Measurements from ENCODE around the gene MDFI. TPM values are rescaled to one million over a fixed set of nuclear protein-coding genes. Genes with fewer than 3 reads are reported as not detected.

MDFI gene
- total and polyA plus RNA-seq, 4 experiments from 2014 or later: not detected

DNA sequence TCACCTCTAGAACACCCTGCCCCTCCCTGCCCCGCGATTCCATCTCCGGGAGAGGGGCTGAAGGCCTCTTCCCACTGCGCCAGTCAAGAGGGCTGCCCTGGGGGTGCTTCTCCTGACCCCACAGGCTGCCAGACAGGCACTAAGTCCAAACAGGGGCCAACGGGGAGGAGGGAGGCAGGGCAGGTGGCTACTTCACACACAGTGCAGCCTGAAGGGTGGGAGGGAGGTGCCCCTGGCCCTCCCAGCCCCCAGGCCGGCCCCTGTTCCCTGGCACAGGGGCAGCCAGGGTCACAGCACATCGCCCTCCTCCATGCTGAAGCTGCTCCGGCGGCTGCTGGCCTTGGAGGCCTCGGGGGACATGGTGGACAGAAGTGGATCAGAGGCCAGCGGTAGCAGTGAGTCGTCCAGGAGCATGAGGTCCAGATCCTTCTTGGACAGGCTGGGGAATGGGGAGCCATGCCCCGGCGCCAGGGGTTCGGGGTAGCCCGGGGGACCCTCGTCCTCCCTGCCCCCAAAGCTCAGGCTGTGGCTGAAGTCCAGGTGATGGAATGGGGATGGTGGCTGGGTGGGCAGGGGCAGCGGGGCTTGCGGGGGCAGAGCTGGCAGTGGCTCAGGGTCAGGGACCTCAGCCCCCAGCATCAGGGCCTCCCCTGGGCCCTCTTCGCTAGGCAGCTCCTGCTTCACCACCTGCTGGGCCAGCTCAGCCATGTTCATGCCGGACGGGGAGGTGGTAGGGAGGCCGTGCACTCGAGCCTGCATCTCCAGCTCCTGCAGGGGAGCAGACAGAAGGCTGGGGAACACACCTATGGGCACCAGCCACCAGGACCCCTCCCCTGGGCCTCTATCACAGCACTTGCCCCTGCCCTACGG lies 46.3 kb downstream of the MDFI start:
- H3K27ac ChIP-seq (ENCODE audit: low read depth, low read length): no peak overlapping the region
- H3K4me3 ChIP-seq (ENCODE audit: low read length in 2 of 2): no peak overlapping the region
- DNase-seq: no peak
- H3K4me3 Mint-ChIP-seq: no peak overlapping the region
- H3K27ac Mint-ChIP-seq: no peak overlapping the region
- no peaks in the 10 kb centered on the region for H3K27me3 ChIP-seq (ENCODE audit: insufficient read depth, low read length)
- intact Hi-C loops (cut with micrococcal nuclease): no loop called here
- H3K4me1 ChIP-seq (ENCODE audit: insufficient read depth, low read length): peaks cover 3% of the 10 kb centered on the region
- CTCF ChIA-PET (ENCODE audit: partially characterized antibody): interaction anchor here (0.7 to 3.7 kb wide), 21 partner anchors 9 to 378 kb away, joined by 3 to 45 read pairs (median 5); no protein-coding TSS in a partner anchor
- peaks cover 10 to 23% of the 10 kb centered on the region in 2 donors for H3K36me3 Mint-ChIP-seq
- no peaks in the 10 kb centered on the region for H3K36me3 ChIP-seq (ENCODE audit: insufficient read depth, low read length)
- H3K27me3 Mint-ChIP-seq: no peaks in the 10 kb centered on the region
- H3K9me3 ChIP-seq (ENCODE audit: control insufficient read depth in 1 of 2, low read length in 2 of 2): no peaks in the 10 kb centered on the region
- H3K9me3 Mint-ChIP-seq: no peaks in the 10 kb centered on the region
- H3K4me1 Mint-ChIP-seq: peaks cover 4 to 21% (median 10%) of the 10 kb centered on the region in 4 donors
- POLR2A ChIA-PET (ENCODE audit: partially characterized antibody): interaction anchor here (1.1 to 1.9 kb wide), 2 partner anchors 50 to 82 kb away, joined by 3 to 13 read pairs; no protein-coding TSS in a partner anchor

DNA sequence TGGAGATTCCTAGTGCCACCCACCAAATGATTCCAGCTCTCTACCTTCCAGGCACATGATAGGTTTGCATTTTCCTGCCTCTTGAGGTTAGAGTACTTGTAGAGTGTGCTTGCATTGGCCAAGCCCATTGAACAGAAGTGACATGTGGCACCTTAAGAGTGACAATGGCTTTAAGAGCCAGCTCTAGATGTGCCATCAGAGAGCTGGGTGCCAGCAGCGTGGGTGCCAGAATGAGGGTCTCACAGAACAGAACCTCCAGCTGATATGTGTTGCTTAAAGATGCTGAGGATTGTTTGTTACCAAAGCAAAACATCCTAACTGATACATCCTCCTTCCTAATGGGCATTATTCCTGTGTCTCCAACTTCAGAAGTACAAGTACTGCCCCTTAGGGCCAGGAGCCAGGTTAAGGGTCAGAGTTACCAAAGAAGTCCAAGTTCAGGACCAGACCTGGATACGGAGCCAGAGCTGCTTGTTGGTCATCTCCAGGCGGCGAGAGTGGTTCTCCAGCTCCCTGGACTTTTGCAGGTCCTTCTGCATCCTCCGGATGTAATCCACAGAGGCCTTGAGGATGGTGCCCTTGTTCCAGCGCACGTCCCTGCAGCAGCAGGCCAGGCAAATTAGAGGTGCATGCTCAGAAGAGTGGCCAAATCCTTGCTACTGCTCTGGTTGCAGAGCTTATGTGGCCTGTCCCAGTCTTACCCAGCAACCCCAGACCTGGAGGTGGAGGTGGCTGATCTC lies 47.5 kb downstream of the MDFI start:
- ChIA-PET CTCF (ENCODE audit: partially characterized antibody) (interaction anchor here (0.7 to 3.7 kb wide), 7 partner anchors 8 to 314 kb away, joined by 3 to 45 read pairs (median 5); no protein-coding TSS in a partner anchor), POLR2A (ENCODE audit: partially characterized antibody) (no interaction called here)
- no peaks in the 10 kb centered on the region for H3K27me3 Mint-ChIP-seq
- no peaks in the 10 kb centered on the region for H3K9me3 ChIP-seq (ENCODE audit: control insufficient read depth in 1 of 2, low read length in 2 of 2)
- peaks cover 12 to 29% of the 10 kb centered on the region in 2 donors for H3K36me3 Mint-ChIP-seq
- no peak overlapping the region for H3K4me3 ChIP-seq (ENCODE audit: low read length in 2 of 2)
- no peak overlapping the region for H3K27ac ChIP-seq (ENCODE audit: low read depth, low read length)
- H3K9me3 Mint-ChIP-seq: no peaks in the 10 kb centered on the region
- H3K4me3 Mint-ChIP-seq: no peak overlapping the region
- no peaks in the 10 kb centered on the region for H3K27me3 ChIP-seq (ENCODE audit: insufficient read depth, low read length)
- no peak for DNase-seq
- H3K4me1 ChIP-seq (ENCODE audit: insufficient read depth, low read length): peaks cover 3% of the 10 kb centered on the region
- H3K4me1 Mint-ChIP-seq: peaks cover 4 to 21% (median 10%) of the 10 kb centered on the region in 4 donors
- H3K36me3 ChIP-seq (ENCODE audit: insufficient read depth, low read length): no peaks in the 10 kb centered on the region
- H3K27ac Mint-ChIP-seq: no peak overlapping the region
- intact Hi-C loops (cut with micrococcal nuclease): no loop called here

DNA sequence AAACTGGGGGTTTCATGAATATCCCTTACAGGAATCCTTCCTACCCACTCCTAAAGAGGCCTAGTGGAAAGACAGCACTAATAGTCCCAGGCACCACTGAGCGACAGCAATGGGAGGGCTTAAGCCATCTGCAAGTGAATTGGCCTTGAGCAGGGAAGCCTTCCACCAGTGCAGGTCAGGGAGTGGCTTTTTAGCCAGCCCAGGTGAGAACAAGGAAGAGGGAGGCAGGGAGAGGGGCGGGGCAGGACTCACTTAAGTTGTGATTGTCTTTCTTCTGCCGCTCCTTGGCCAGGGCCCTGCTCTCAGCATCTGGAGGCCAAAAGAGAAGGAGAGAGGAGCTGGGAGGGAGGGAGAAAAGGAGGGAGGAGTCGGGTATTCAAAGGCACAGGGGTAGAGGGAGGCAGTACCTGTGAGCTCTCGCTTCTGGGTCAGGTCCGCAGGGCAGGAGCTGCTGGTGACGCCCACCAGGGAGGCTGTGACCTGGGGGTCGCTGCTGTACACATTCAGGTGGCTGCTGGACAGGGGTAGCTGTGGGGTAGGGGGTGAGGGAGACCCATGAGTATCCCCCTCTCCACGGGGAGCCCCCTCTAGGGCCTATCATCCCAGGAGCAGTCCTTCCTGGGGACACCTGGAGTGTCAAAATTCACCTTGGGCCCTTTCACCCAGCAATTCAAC lies 49.4 kb downstream of the MDFI start:
- Mint-ChIP-seq H3K27ac (peak overlapping the region in 4 of 7 donors; percentile 9 to 62 (median 30)), H3K4me1 (peaks cover 3 to 16% (median 6%) of the 10 kb centered on the region in 4 donors), H3K27me3 (no peaks in the 10 kb centered on the region), H3K9me3 (no peaks in the 10 kb centered on the region), H3K4me3 (no peak overlapping the region), H3K36me3 (peaks cover 12 to 32% of the 10 kb centered on the region in 2 donors)
- Histone ChIP-seq H3K27me3 (ENCODE audit: insufficient read depth, low read length) (no peaks in the 10 kb centered on the region), H3K9me3 (ENCODE audit: control insufficient read depth in 1 of 2, low read length in 2 of 2) (no peaks in the 10 kb centered on the region), H3K36me3 (ENCODE audit: insufficient read depth, low read length) (no peaks in the 10 kb centered on the region), H3K4me3 (ENCODE audit: low read length in 2 of 2) (no peak overlapping the region), H3K27ac (ENCODE audit: low read depth, low read length) (no peak overlapping the region), H3K4me1 (ENCODE audit: insufficient read depth, low read length) (no peaks in the 10 kb centered on the region)
- CTCF ChIA-PET (ENCODE audit: partially characterized antibody): interaction anchor here (0.7 to 1.0 kb wide), 2 partner anchors 85 kb away, joined by 3 read pairs; no protein-coding TSS in a partner anchor
- intact Hi-C loops (cut with micrococcal nuclease): no loop called here
- DNase-seq: no peak
- POLR2A ChIA-PET (ENCODE audit: partially characterized antibody): interaction anchor here (0.8 kb wide), 1 partner anchor 46 kb away, joined by 3 read pairs; no protein-coding TSS in a partner anchor

DNA sequence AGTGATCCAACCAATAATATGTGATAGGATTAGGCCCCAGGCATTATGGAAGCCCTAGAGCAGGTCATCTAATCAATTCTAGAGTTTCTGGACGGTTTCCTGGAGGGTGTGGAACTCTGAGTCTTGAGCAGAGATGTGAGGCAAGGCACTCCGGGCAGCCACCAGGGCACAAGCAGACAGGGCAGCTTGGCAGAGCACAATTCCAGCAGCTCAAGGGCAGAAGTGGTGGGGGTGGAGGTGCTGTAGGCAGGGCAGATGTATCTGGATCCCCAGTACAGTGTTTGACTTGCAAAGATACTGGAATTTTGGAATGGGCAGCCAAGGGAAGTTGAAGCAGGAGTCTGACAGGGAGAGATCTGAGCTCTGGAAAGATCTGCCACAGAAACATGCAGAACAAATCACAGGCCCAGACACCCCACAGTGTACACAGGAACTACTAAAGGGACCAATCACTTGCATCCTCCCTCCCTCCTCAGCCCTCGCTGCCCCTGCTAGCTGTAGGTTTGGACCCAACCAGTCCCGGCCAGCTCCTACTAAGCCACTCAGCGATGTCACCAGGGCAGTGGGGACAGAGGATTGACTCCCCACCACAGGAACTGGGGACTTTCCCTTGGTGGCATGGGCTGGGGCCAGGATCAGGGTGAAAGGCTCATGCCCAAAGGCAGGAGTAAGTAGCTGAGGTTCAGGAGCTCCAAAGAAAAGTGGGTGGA lies 50.1 kb downstream of the MDFI start:
- H3K27ac ChIP-seq (ENCODE audit: low read depth, low read length): no peak overlapping the region

DNA sequence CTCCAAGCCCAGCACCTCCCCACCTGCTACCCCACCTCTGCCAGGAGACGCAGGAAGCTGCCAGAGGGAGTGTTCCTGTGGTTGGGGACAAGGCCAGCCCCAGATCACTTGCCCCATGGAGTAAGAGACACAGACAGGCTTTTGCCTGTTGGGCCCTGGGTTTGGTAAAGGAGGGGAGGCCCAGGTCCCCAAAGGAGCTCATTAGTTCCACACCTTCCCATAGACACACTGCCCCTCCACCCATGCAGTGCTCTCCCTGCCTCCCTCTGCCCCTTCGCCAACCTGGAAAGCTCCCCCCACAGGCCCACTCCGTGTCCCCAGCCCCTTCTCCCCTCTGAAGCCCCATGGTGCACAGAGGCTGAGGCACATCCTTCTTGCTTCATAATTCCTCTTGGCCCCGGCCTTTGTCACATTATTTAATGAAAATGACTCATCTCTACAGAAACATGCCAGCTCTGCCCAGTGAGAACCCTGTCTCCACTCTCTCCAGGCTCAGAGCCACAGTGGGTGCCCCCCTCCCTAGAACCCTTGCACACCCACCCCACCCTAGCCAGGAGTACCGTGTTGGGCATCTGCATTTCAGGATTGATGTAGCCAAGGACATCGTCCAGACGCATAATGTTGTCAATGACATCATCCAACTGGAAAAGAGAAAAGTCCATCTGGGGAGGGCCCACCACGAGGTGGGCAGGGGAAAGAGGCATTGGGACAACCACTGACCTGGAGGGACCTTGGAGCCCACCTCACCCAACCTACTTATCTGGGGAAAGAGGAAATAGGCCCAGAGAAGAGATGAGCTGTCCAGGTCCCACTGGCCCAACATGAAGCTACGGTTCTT lies 51.1 kb downstream of the MDFI start:
- Mint-ChIP-seq H3K27me3 (no peaks in the 10 kb centered on the region), H3K36me3 (peaks cover 12 to 32% of the 10 kb centered on the region in 2 donors), H3K4me1 (peaks cover 0 to 4% (median under 1%) of the 10 kb centered on the region in 4 donors), H3K27ac (peak overlapping the region in 3 of 7 donors; percentile 5 to 60 (median 15)), H3K9me3 (no peaks in the 10 kb centered on the region), H3K4me3 (no peak overlapping the region)
- ChIA-PET CTCF (ENCODE audit: partially characterized antibody) (interaction anchor here (0.6 to 1.3 kb wide), 3 partner anchors 10 to 430 kb away, joined by 3 to 4 read pairs (median 3); no protein-coding TSS in a partner anchor), POLR2A (ENCODE audit: partially characterized antibody) (no interaction called here)
- H3K9me3 ChIP-seq (ENCODE audit: control insufficient read depth in 1 of 2, low read length in 2 of 2): no peaks in the 10 kb centered on the region
- no peaks in the 10 kb centered on the region for H3K4me1 ChIP-seq (ENCODE audit: insufficient read depth, low read length)
- no peak overlapping the region for H3K4me3 ChIP-seq (ENCODE audit: low read length in 2 of 2)
- no peak for DNase-seq
- H3K36me3 ChIP-seq (ENCODE audit: insufficient read depth, low read length): no peaks in the 10 kb centered on the region
- H3K27ac ChIP-seq (ENCODE audit: low read depth, low read length): no peak overlapping the region
- H3K27me3 ChIP-seq (ENCODE audit: insufficient read depth, low read length): no peaks in the 10 kb centered on the region
- intact Hi-C loops (cut with micrococcal nuclease): no loop called here

More for the DNA sequence above, 50.1 kb downstream of the MDFI start:
- H3K4me1 ChIP-seq (ENCODE audit: insufficient read depth, low read length): no peaks in the 10 kb centered on the region
- Mint-ChIP-seq H3K9me3 (no peaks in the 10 kb centered on the region), H3K4me3 (no peak overlapping the region), H3K27ac (peak overlapping the region in 4 of 7 donors; percentile 62 to 86 (median 72)), H3K36me3 (peaks cover 12 to 32% of the 10 kb centered on the region in 2 donors), H3K27me3 (no peaks in the 10 kb centered on the region), H3K4me1 (peaks cover 3 to 9% (median 5%) of the 10 kb centered on the region in 4 donors)
- POLR2A ChIA-PET (ENCODE audit: partially characterized antibody): interaction anchor here (0.8 kb wide), 1 partner anchor 45 kb away, joined by 3 read pairs; no protein-coding TSS in a partner anchor
- H3K4me3 ChIP-seq (ENCODE audit: low read length in 2 of 2): no peak overlapping the region
- H3K36me3 ChIP-seq (ENCODE audit: insufficient read depth, low read length): no peaks in the 10 kb centered on the region
- intact Hi-C loops (cut with micrococcal nuclease): no loop called here
- H3K27me3 ChIP-seq (ENCODE audit: insufficient read depth, low read length): no peaks in the 10 kb centered on the region
- no peak for DNase-seq
- CTCF ChIA-PET (ENCODE audit: partially characterized antibody): interaction anchor here (0.5 to 0.8 kb wide), 5 partner anchors 77 to 1656 kb away, joined by 3 to 4 read pairs (median 3); no protein-coding TSS in a partner anchor
- H3K9me3 ChIP-seq (ENCODE audit: control insufficient read depth in 1 of 2, low read length in 2 of 2): no peaks in the 10 kb centered on the region

Measured in CD4-positive, alpha-beta memory T cell (primary cell).